HG03064 (cell line): ENCODE data around the gene PLIN5.
"Not testable (repeated sequence)": the region's sequence is repeated elsewhere in the genome, so short reads cannot be mapped to it uniquely, and the experiment has no call there.

Experiments
- ATAC-seq: cut with Tn5 transposase; IDR thresholded peaks from one replicate; pipeline ENCODE4 v1.9.1; 2021; ENCODE audit warnings: low read depth; ENCODE audit not compliant: unreplicated experiment

PLIN5 gene

GRCh38 chr19:4547303-4548237 lies 12.5 kb upstream of the PLIN5 start:
- ATAC-seq: no peak

- ATAC-seq: no peak
Measured at GRCh38 chr19:4543842-4544647, 9.0 kb upstream of the PLIN5 start.

GRCh38 chr19:4542896-4543841 lies 8.1 kb upstream of the PLIN5 start:
- no peak for ATAC-seq

GRCh38 chr19:4541806-4542145 lies 6.8 kb upstream of the PLIN5 start:
- ATAC-seq: not testable (repeated sequence)

GRCh38 chr19:4541114-4541805 lies 6.2 kb upstream of the PLIN5 start:
- no peak for ATAC-seq

- no peak for ATAC-seq
Measured at GRCh38 chr19:4539693-4540581, 4.9 kb upstream of the PLIN5 start, which contains the start of gene LRG1. TSS of gene LRG1 (minus strand) at chr19:4540036. CDS start at chr19:4540013, 23 bp downstream.

- ATAC-seq: no peak
Measured at GRCh38 chr19:4539169-4539692, 4.2 kb upstream of the PLIN5 start.

GRCh38 chr19:4538601-4538954 lies 3.6 kb upstream of the PLIN5 start:
- no peak for ATAC-seq

GRCh38 chr19:4537953-4538600 lies 3.1 kb upstream of the PLIN5 start:
- no peak for ATAC-seq

GRCh38 chr19:4536798-4537197 lies 1.8 kb upstream of the PLIN5 start:
- ATAC-seq: no peak

GRCh38 chr19:4533835-4534424 lies 1.1 kb downstream of the PLIN5 start:
- ATAC-seq: no peak

GRCh38 chr19:4533334-4533733 lies 1.7 kb downstream of the PLIN5 start:
- no peak for ATAC-seq

GRCh38 chr19:4531562-4532165 lies 3.4 kb downstream of the PLIN5 start:
- no peak for ATAC-seq

- no peak for ATAC-seq
Measured at GRCh38 chr19:4529924-4530522, 5.0 kb downstream of the PLIN5 start.

GRCh38 chr19:4528843-4529242 lies 6.2 kb downstream of the PLIN5 start:
- ATAC-seq: no peak

- not testable (repeated sequence) for ATAC-seq
Measured at GRCh38 chr19:4527377-4527776, 7.6 kb downstream of the PLIN5 start.

- ATAC-seq: no peak
Measured at GRCh38 chr19:4525563-4526002, 9.4 kb downstream of the PLIN5 start.
